Measurements from ENCODE around the gene ZNF672. TPM values are rescaled to one million over a fixed set of nuclear protein-coding genes. Genes with fewer than 3 reads are reported as not detected.

The ZNF672 gene
- total and polyA plus RNA-seq, 3 donors from 2014 or later = 28.4 to 65.0 (median 57.3) TPM

DNA sequence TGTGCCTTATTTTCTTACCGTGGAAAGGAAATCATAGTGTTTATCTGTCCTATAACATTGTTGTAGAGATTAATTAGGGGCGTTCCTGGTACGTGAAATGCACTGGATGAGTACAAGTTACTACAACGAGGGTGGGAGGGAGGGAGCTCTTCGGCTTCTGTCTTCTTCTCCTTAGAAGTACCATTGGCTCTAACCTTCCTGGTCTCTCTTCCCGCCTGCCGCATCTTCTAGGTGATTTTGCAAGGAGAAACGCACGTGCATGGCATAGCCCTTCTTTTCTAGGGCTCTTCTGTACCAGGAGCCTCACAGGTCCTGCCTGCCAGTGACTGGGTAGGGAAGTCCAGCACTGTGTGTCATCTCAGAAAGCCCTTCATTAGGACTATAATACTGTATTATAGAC, 29.1 kb upstream of the ZNF672 start:
- Histone ChIP-seq H3K4me3 (no peak overlapping the region), H3K27me3 (no peaks in the 10 kb centered on the region), H3K4me1 (no peaks in the 10 kb centered on the region), H3K36me3 (ENCODE audit: low read depth, missing control alignments) (no peaks in the 10 kb centered on the region), H3K9me3 (no peaks in the 10 kb centered on the region), H3K27ac (no peak overlapping the region)
- intact Hi-C loops (cut with DNase I; ENCODE audit: low total_unique reads) = no loop called here
- TF ChIP-seq CTCF (IDR thresholded peaks at IDR 0.05) = no peak
- 73 to 74% methylated on average over 9 of the region's 9 CpGs for WGBS, 2 donors
- no peak for DNase-seq

DNA sequence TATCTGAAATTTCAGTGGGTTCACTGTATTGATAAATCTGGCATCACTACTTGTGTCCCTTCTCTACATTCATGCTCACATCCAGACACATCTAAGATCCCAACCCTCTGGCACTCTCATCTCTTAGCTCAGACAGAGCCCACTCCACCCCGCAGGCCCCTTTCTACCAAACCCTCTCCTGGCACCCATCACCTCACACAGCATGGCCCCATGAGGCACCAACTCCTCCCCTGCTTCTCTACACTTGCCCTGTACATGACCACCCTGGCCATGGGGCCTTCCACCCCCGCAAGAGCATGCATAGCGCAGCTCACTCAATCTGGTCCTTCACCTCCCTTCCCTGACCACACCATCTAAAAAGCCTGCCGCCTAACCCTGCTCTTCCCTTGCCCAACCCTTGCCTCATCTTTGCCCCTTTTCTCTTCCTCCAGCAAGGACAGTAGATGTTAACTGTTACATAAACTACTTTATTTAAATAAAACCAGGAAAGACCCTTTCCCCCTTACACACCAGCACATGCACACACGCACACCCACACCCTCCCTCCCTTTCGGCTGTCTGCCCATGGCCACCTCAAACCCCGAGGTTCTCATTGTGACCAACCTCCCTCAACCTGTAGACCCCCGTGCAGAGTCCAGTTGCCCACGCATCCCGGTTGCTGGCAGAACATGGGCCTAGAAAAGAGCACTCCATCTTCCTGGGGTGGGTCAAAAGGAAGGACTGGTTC, 27.9 kb upstream of the ZNF672 start:
- DNase-seq = no peak
- no peaks in the 10 kb centered on the region for H3K4me1 ChIP-seq
- no peaks in the 10 kb centered on the region for H3K9me3 ChIP-seq
- H3K27ac ChIP-seq = no peak overlapping the region
- no peak for TF ChIP-seq CTCF (IDR thresholded peaks at IDR 0.05)
- H3K4me3 ChIP-seq = no peak overlapping the region
- H3K27me3 ChIP-seq = no peaks in the 10 kb centered on the region
- no peaks in the 10 kb centered on the region for H3K36me3 ChIP-seq (ENCODE audit: low read depth, missing control alignments)
- 78 to 91% methylated on average over 10 of the region's 10 CpGs for WGBS, 2 donors
- intact Hi-C loops (cut with DNase I; ENCODE audit: low total_unique reads) = no loop called here

GRCh38 chr1:248810727-248811513, 27.1 kb upstream of the ZNF672 start:
- H3K36me3 ChIP-seq (ENCODE audit: low read depth, missing control alignments) = no peaks in the 10 kb centered on the region
- no peak for DNase-seq
- TF ChIP-seq CTCF (IDR thresholded peaks at IDR 0.05) (no peak), POLR2A (IDR thresholded peaks at IDR 0.05) (no peak)
- H3K4me1 ChIP-seq = no peaks in the 10 kb centered on the region
- H3K27me3 ChIP-seq = no peaks in the 10 kb centered on the region
- H3K4me3 ChIP-seq = no peak overlapping the region
- intact Hi-C loops (cut with DNase I; ENCODE audit: low total_unique reads) = no loop called here
- no peaks in the 10 kb centered on the region for H3K9me3 ChIP-seq
- WGBS, 2 donors = 49 to 58% methylated on average over 11 to 12 of the region's 12 CpGs
- H3K27ac ChIP-seq = no peak overlapping the region

GRCh38 chr1:248811514-248812490, 26.2 kb upstream of the ZNF672 start:
- H3K4me3 ChIP-seq = peak overlapping the region in 1 of 2 donors; percentile 7
- intact Hi-C loops (cut with DNase I; ENCODE audit: low total_unique reads) = no loop called here
- 73 to 75% methylated on average over 24 to 57 of the region's 57 CpGs for WGBS, 2 donors
- DNase-seq = no peak
- H3K4me1 ChIP-seq = no peaks in the 10 kb centered on the region
- H3K9me3 ChIP-seq = no peaks in the 10 kb centered on the region
- no peaks in the 10 kb centered on the region for H3K36me3 ChIP-seq (ENCODE audit: low read depth, missing control alignments)
- no peaks in the 10 kb centered on the region for H3K27me3 ChIP-seq
- no peak overlapping the region for H3K27ac ChIP-seq
- TF ChIP-seq CTCF (IDR thresholded peaks at IDR 0.05) (no peak), POLR2A (IDR thresholded peaks at IDR 0.05) (no peak)

All from testis (tissue), 3 donors.